Neural cell (in vitro differentiated cells): ENCODE results near the gene TLE4. TPM values are rescaled to one million over a fixed set of nuclear protein-coding genes. Genes with fewer than 3 reads are reported as not detected.

Source experiments
- H2AFZ ChIP-seq: fragments of 200-600, 300-800 bp; sonication (generic), shearing (Covaris generic); 2 replicates; pipeline ENCODE4 v1.6.0; 2014; ENCODE audit warnings: low read depth, mild to moderate bottlenecking, antibody characterized with exemption, low read length, moderate library complexity
- H3F3A ChIP-seq: fragments of 200-600 bp; shearing (Covaris generic); 2 replicates; pipeline ENCODE4 v1.6.1; 2016; ENCODE audit warnings: mild to moderate bottlenecking, moderate library complexity, mixed read lengths, antibody characterized with exemption, low read length; ENCODE audit not compliant: insufficient read depth, poor library complexity, severe bottlenecking
- H3K27ac ChIP-seq: fragments of 200-600, 300-800 bp; sonication (generic), shearing (Covaris generic); 2 replicates; pipeline ENCODE4 v1.5.1; 2014; ENCODE audit warnings: mild to moderate bottlenecking, low read length, moderate library complexity
- H3K27me3 ChIP-seq: fragments of 300-800, 200-600 bp; sonication (generic), shearing (Covaris generic); 2 replicates; pipeline ENCODE4 v1.6.0; 2014; ENCODE audit warnings: mild to moderate bottlenecking, low read depth, low read length, moderate library complexity; ENCODE audit not compliant: insufficient read depth
- H3K36me3 ChIP-seq: fragments of 300-800, 200-600 bp; sonication (generic), shearing (Covaris generic); 2 replicates; pipeline ENCODE4 v1.5.1; 2014; ENCODE audit warnings: mild to moderate bottlenecking, antibody characterized with exemption, low read length, moderate library complexity; ENCODE audit not compliant: insufficient read depth
- H3K4me2 ChIP-seq: fragments of 300-800, 200-600 bp; sonication (generic), shearing (Covaris generic); 2 replicates; pipeline ENCODE4 v1.6.0; 2014; ENCODE audit warnings: mild to moderate bottlenecking, low read length
- H3K4me3 ChIP-seq: fragments of 300-800, 200-600 bp; sonication (generic), shearing (Covaris generic); 2 replicates; pipeline ENCODE4 v1.5.1; 2014; ENCODE audit warnings: mild to moderate bottlenecking, low read length, moderate library complexity
- H3K79me2 ChIP-seq: fragments of 200-600 bp; shearing (Covaris generic); replicated peaks from 2 replicates; pipeline ENCODE4 v1.6.0; 2014; ENCODE audit warnings: mild to moderate bottlenecking, low read length, moderate library complexity; ENCODE audit not compliant: insufficient read depth
- H3K9ac ChIP-seq: fragments of 300-800, 200-600 bp; sonication (generic), shearing (Covaris generic); 2 replicates; pipeline ENCODE4 v1.6.1; 2016; ENCODE audit warnings: mild to moderate bottlenecking, low read length, mixed read lengths
- H3K9me2 ChIP-seq: fragments of 200-600 bp; shearing (Covaris generic); 2 replicates; pipeline ENCODE4 v1.6.1; 2016; ENCODE audit warnings: mild to moderate bottlenecking, low read length, mixed read lengths; ENCODE audit not compliant: insufficient read depth
- H3K9me3 ChIP-seq: fragments of 200-600, 300-800 bp; sonication (generic), shearing (Covaris generic); 2 replicates; pipeline ENCODE4 v1.6.1; 2016; ENCODE audit warnings: mild to moderate bottlenecking, mixed run types, low read length, moderate library complexity, mixed read lengths
- H4K20me1 ChIP-seq: fragments of 200-600 bp; shearing (Covaris generic); 2 replicates; pipeline ENCODE4 v1.6.1; 2016; ENCODE audit warnings: mild to moderate bottlenecking, mixed run types; ENCODE audit not compliant: insufficient read depth
- CTCF ChIP-seq: fragments of 450-650 bp; IDR thresholded peaks from 2 replicates; pipeline ENCODE4 v1.5.1; 2014; ENCODE audit warnings: antibody characterized with exemption, mild to moderate bottlenecking, moderate library complexity; ENCODE audit not compliant: poor library complexity, severe bottlenecking
- EP300 ChIP-seq: fragments of 450-650 bp; conservative IDR thresholded peaks from 2 replicates; pipeline ENCODE4 v1.6.1; 2014; ENCODE audit warnings: antibody characterized with exemption, mild to moderate bottlenecking, moderate library complexity; ENCODE audit not compliant: poor library complexity, severe bottlenecking
- EZH2 ChIP-seq: fragments of 200-600, 300-800 bp; shearing (Covaris generic), sonication (generic); IDR thresholded peaks from 2 replicates; pipeline ENCODE4 v1.6.1; 2014; ENCODE audit warnings: antibody characterized with exemption, low read length, borderline replicate concordance, mild to moderate bottlenecking; ENCODE audit not compliant: insufficient read depth, poor library complexity, severe bottlenecking
- MXI1 ChIP-seq: fragments of 450-650 bp; conservative IDR thresholded peaks from 2 replicates; pipeline ENCODE4 v1.6.1; 2014; ENCODE audit warnings: antibody characterized with exemption, mild to moderate bottlenecking; ENCODE audit not compliant: poor library complexity, severe bottlenecking
- POLR2AphosphoS5 ChIP-seq: IDR thresholded peaks from 2 replicates; pipeline ENCODE4 v1.6.1; 2012
- RAD21 ChIP-seq: fragments of 450-650 bp; conservative IDR thresholded peaks from 2 replicates; pipeline ENCODE4 v1.6.1; 2014; ENCODE audit warnings: antibody characterized with exemption, mild to moderate bottlenecking, moderate library complexity
- SMC3 ChIP-seq: fragments of 450-650 bp; conservative IDR thresholded peaks from 2 replicates; pipeline ENCODE4 v1.6.1; 2014; ENCODE audit warnings: antibody characterized with exemption, mild to moderate bottlenecking, moderate library complexity; ENCODE audit not compliant: poor library complexity
- TAF1 ChIP-seq: IDR thresholded peaks from 2 replicates; pipeline ENCODE4 v1.6.1; 2012; ENCODE audit warnings: low read depth
- polyA plus RNA-seq: library from polyadenylated mRNA; depleted of rRNA; stranded (reverse); fragments of >200 nt; gene quantifications from 2 replicates; pipeline ENCODE4 v1.2.3, GENCODE V29; 2014
- TF ChIP-seq, protein P1 (sequence below): IDR thresholded peaks from 2 replicates; pipeline ENCODE4 v1.6.1; 2012; ENCODE audit warnings: borderline replicate concordance

TLE4 gene
- polyA plus RNA-seq, 1 donor from 2014 or later = 143 TPM

- H2AFZ ChIP-seq = no peak overlapping the region
- no peak overlapping the region for H3K27ac ChIP-seq
- no peaks in the 10 kb centered on the region for H3F3A ChIP-seq
- H3K36me3 ChIP-seq = peaks cover 11% of the 10 kb centered on the region
- peaks cover 74% of the 10 kb centered on the region for H3K79me2 ChIP-seq
- H3K4me2 ChIP-seq = no peak overlapping the region
- TF ChIP-seq EZH2 (no peak), CTCF (no peak), SMC3 (no peak), TAF1 (no peak), POLR2AphosphoS5 (no peak), RAD21 (no peak), EP300 (no peak), MXI1 (no peak)
- TF ChIP-seq, protein P1, sequence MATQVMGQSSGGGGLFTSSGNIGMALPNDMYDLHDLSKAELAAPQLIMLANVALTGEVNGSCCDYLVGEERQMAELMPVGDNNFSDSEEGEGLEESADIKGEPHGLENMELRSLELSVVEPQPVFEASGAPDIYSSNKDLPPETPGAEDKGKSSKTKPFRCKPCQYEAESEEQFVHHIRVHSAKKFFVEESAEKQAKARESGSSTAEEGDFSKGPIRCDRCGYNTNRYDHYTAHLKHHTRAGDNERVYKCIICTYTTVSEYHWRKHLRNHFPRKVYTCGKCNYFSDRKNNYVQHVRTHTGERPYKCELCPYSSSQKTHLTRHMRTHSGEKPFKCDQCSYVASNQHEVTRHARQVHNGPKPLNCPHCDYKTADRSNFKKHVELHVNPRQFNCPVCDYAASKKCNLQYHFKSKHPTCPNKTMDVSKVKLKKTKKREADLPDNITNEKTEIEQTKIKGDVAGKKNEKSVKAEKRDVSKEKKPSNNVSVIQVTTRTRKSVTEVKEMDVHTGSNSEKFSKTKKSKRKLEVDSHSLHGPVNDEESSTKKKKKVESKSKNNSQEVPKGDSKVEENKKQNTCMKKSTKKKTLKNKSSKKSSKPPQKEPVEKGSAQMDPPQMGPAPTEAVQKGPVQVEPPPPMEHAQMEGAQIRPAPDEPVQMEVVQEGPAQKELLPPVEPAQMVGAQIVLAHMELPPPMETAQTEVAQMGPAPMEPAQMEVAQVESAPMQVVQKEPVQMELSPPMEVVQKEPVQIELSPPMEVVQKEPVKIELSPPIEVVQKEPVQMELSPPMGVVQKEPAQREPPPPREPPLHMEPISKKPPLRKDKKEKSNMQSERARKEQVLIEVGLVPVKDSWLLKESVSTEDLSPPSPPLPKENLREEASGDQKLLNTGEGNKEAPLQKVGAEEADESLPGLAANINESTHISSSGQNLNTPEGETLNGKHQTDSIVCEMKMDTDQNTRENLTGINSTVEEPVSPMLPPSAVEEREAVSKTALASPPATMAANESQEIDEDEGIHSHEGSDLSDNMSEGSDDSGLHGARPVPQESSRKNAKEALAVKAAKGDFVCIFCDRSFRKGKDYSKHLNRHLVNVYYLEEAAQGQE = no peak
- H4K20me1 ChIP-seq = no peaks in the 10 kb centered on the region
- no peaks in the 10 kb centered on the region for H3K27me3 ChIP-seq
- H3K9ac ChIP-seq = no peak overlapping the region
- H3K4me3 ChIP-seq = no peak overlapping the region
- H3K9me3 ChIP-seq = no peaks in the 10 kb centered on the region
- H3K9me2 ChIP-seq = no peaks in the 10 kb centered on the region
Measured at GRCh38 chr9:79645110-79645509, 73.3 kb downstream of the TLE4 start.

DNA sequence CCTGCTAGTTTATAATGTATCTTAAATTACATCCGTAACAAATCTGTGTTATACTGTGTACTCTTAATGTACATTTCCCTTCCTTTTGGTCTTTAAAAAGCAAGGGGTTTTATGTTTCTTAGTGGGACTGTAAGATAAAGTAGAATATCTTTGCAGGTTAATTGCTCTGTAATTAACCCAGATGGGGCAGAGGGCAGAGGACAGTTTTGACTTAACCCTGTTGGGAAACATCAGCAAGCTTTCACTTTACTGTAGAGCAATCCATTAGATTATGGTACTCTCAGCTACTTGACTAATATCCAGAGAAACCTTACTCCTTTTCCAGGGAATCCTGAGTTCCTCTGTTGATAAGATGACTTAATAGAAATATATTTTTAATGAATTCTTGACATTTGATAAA lies 74.3 kb downstream of the TLE4 start:
- TF ChIP-seq EZH2 (no peak), MXI1 (no peak), RAD21 (no peak), POLR2AphosphoS5 (no peak), CTCF (no peak), TAF1 (no peak), SMC3 (no peak), EP300 (no peak)
- TF ChIP-seq, protein P1 = no peak
- Histone ChIP-seq H3K9me3 (no peaks in the 10 kb centered on the region), H3K27me3 (no peaks in the 10 kb centered on the region), H3K9me2 (no peaks in the 10 kb centered on the region), H3K36me3 (peaks cover 11% of the 10 kb centered on the region), H3K9ac (no peak overlapping the region), H3K4me2 (no peak overlapping the region), H4K20me1 (no peaks in the 10 kb centered on the region), H3K27ac (no peak overlapping the region), H2AFZ (no peak overlapping the region), H3F3A (no peaks in the 10 kb centered on the region), H3K4me3 (no peak overlapping the region), H3K79me2 (peaks cover 69% of the 10 kb centered on the region)
